WTC11 (cell line): ENCODE measurements around the gene ZNF362. TPM values are rescaled to one million over a fixed set of nuclear protein-coding genes. Genes with fewer than 3 reads are reported as not detected.

Source experiments
- ATAC-seq: fragments of 200-7000 bp; cut with Tn5 transposase; 2 replicates; pipeline ENCODE4 v1.10.0; 2021; ENCODE audit warnings: mild to moderate bottlenecking, moderate library complexity
- CTCF ChIA-PET: fragments of 300-600 bp; sonication (Branson Sonifier 250); formaldehyde crosslinking; loops from one replicate; lab custom pipeline; 2021; ENCODE audit warnings: antibody characterized with exemption; lab: Charles Lee
- POLR2A ChIA-PET: fragments of 350-600 bp; sonication (Branson Sonifier 250); formaldehyde crosslinking; loops from one replicate; lab custom pipeline; 2021; ENCODE audit warnings: antibody characterized with exemption; lab: Charles Lee
- DNase-seq: peaks from one replicate; pipeline ENCODE4 v3.0.0; 2021; ENCODE audit warnings: low spot score
- H3K27ac Mint-ChIP-seq: 2 replicates; pipeline ENCODE4 v1.8.0; 2021; ENCODE audit warnings: mixed read lengths
- H3K27me3 Mint-ChIP-seq: 2 replicates; pipeline ENCODE4 v1.8.0; 2021; ENCODE audit warnings: low read depth, mild to moderate bottlenecking, moderate library complexity, mixed read lengths
- H3K36me3 Mint-ChIP-seq: 2 replicates; pipeline ENCODE4 v1.8.0; 2021; ENCODE audit warnings: mixed read lengths
- H3K4me1 Mint-ChIP-seq: 2 replicates; pipeline ENCODE4 v1.8.0; 2022; ENCODE audit warnings: mixed read lengths
- H3K4me3 Mint-ChIP-seq: 2 replicates; pipeline ENCODE4 v1.8.0; 2021; ENCODE audit warnings: mild to moderate bottlenecking, moderate library complexity, mixed read lengths
- H3K9me3 Mint-ChIP-seq: 2 replicates; pipeline ENCODE4 v1.8.0; 2021; ENCODE audit warnings: mixed read lengths
- EMX1 ChIP-seq: fragments of 250-450 bp; sonication (Bioruptor Pico); IDR thresholded peaks from 2 replicates; pipeline ENCODE4 v1.8.0; 2021; ENCODE audit warnings: mild to moderate bottlenecking
- ESRRA ChIP-seq: sonication (generic); formaldehyde crosslinking; IDR thresholded peaks from 2 replicates; pipeline ENCODE4 v1.8.1; 2022; ENCODE audit warnings: mild to moderate bottlenecking, missing genetic modification reagents, borderline replicate concordance
- FOXJ3 ChIP-seq: sonication (generic); formaldehyde crosslinking; IDR thresholded peaks from 2 replicates; pipeline ENCODE4 v1.9.0; 2021; ENCODE audit warnings: missing genetic modification reagents, mild to moderate bottlenecking, borderline replicate concordance
- FOXK1 ChIP-seq: sonication (generic); formaldehyde crosslinking; IDR thresholded peaks from 2 replicates; pipeline ENCODE4 v1.8.0; 2022; ENCODE audit warnings: mild to moderate bottlenecking, moderate library complexity, missing genetic modification reagents
- FOXP1 ChIP-seq: sonication (generic); formaldehyde crosslinking; IDR thresholded peaks from 2 replicates; pipeline ENCODE4 v1.8.0; 2022; ENCODE audit warnings: missing genetic modification reagents, mild to moderate bottlenecking, moderate library complexity, borderline replicate concordance
- GABPB1 ChIP-seq: sonication (generic); formaldehyde crosslinking; IDR thresholded peaks from 2 replicates; pipeline ENCODE4 v1.8.1; 2023; ENCODE audit warnings: mild to moderate bottlenecking, missing genetic modification reagents
- GTF2I ChIP-seq: fragments of 250-450 bp; sonication (Bioruptor Pico); conservative IDR thresholded peaks from 2 replicates; pipeline ENCODE4 v1.4.0; 2021; ENCODE audit warnings: mild to moderate bottlenecking
- HMGA2 ChIP-seq: fragments of 250-450 bp; sonication (Bioruptor Pico); IDR thresholded peaks from 2 replicates; pipeline ENCODE4 v1.4.0; 2021; ENCODE audit warnings: mild to moderate bottlenecking, moderate library complexity
- HMGXB4 ChIP-seq: sonication (generic); formaldehyde crosslinking; IDR thresholded peaks from 2 replicates; pipeline ENCODE4 v1.8.1; 2023; ENCODE audit warnings: mild to moderate bottlenecking, moderate library complexity, missing genetic modification reagents
- IRF2 ChIP-seq: sonication (generic); formaldehyde crosslinking; IDR thresholded peaks from 2 replicates; pipeline ENCODE4 v1.8.0; 2022; ENCODE audit warnings: low read depth, missing genetic modification reagents, borderline replicate concordance
- MXD4 ChIP-seq: fragments of 250-450 bp; sonication (Bioruptor Pico); IDR thresholded peaks from 2 replicates; pipeline ENCODE4 v1.8.0; 2021; ENCODE audit warnings: mild to moderate bottlenecking, moderate library complexity, borderline replicate concordance
- MYBL2 ChIP-seq: sonication (generic); formaldehyde crosslinking; IDR thresholded peaks from 2 replicates; pipeline ENCODE4 v1.8.1; 2023; ENCODE audit warnings: mild to moderate bottlenecking, moderate library complexity, missing genetic modification reagents
- NFYB ChIP-seq: sonication (generic); formaldehyde crosslinking; conservative IDR thresholded peaks from 2 replicates; pipeline ENCODE4 v1.8.0; 2022; ENCODE audit warnings: low read depth, missing genetic modification reagents
- SMAD4 ChIP-seq: sonication (generic); formaldehyde crosslinking; IDR thresholded peaks from 2 replicates; pipeline ENCODE4 v1.8.0; 2022; ENCODE audit warnings: mild to moderate bottlenecking, missing genetic modification reagents
- SOX15 ChIP-seq: fragments of 250-450 bp; sonication (Bioruptor Pico); IDR thresholded peaks from 2 replicates; pipeline ENCODE4 v1.9.0; 2021; ENCODE audit warnings: mild to moderate bottlenecking
- SP1 ChIP-seq: sonication (generic); formaldehyde crosslinking; conservative IDR thresholded peaks from 2 replicates; pipeline ENCODE4 v1.8.1; 2022; ENCODE audit warnings: missing genetic modification reagents
- TEAD1 ChIP-seq: sonication (generic); formaldehyde crosslinking; IDR thresholded peaks from 2 replicates; pipeline ENCODE4 v1.8.0; 2022; ENCODE audit warnings: mild to moderate bottlenecking, missing genetic modification reagents
- ZNF121 ChIP-seq: sonication (generic); formaldehyde crosslinking; IDR thresholded peaks from 2 replicates; pipeline ENCODE4 v1.8.0; 2023; ENCODE audit warnings: missing genetic modification reagents
- ZNF232 ChIP-seq: sonication (generic); formaldehyde crosslinking; IDR thresholded peaks from 2 replicates; pipeline ENCODE4 v1.8.0; 2022; ENCODE audit warnings: mild to moderate bottlenecking, missing genetic modification reagents
- ZNF263 ChIP-seq: sonication (generic); formaldehyde crosslinking; IDR thresholded peaks from 2 replicates; pipeline ENCODE4 v1.8.1; 2022; ENCODE audit warnings: low read depth, mild to moderate bottlenecking, moderate library complexity, missing genetic modification reagents
- total RNA-seq: library from RNA; stranded (reverse); gene quantifications from 3 replicates; pipeline ENCODE4 v1.2.3, GENCODE V29; 2021
- TF ChIP-seq, protein P1 (sequence below): sonication (generic); formaldehyde crosslinking; IDR thresholded peaks from 2 replicates; pipeline ENCODE4 v1.8.0; 2022; ENCODE audit warnings: mild to moderate bottlenecking, missing genetic modification reagents
- TF ChIP-seq, protein P2 (sequence below): sonication (generic); formaldehyde crosslinking; IDR thresholded peaks from 2 replicates; pipeline ENCODE4 v1.8.0; 2023; ENCODE audit warnings: mild to moderate bottlenecking, missing genetic modification reagents
- TF ChIP-seq, protein P3 (sequence below): sonication (generic); formaldehyde crosslinking; IDR thresholded peaks from 2 replicates; pipeline ENCODE4 v1.8.1; 2023; ENCODE audit warnings: mild to moderate bottlenecking, missing genetic modification reagents

Gene ZNF362
- total RNA-seq, 1 experiment from 2014 or later: 24.2 TPM

DNA sequence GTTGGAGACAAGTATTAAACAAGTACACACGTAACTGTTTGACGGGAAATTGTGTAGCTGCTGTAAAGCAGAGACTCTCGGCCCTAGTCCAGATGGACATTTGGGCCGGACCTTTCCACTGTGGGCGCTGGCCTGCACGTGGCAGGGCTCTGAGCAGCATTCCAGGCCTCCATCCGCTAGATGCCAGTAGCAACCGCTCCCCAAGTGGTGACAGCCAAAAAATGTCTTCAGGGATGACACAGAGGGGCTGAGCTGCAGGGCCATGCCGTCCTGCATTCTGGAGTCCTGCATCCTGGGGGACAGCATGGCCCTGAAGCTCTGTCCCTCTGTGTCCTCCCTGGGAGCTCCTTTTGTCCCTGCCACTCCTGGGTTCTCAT, 39.8 kb downstream of the ZNF362 start:
- H3K9me3 Mint-ChIP-seq: no peaks in the 10 kb centered on the region
- peaks cover 15% of the 10 kb centered on the region for H3K36me3 Mint-ChIP-seq
- POLR2A ChIA-PET: interaction anchor here (1.1 kb wide), 1 partner anchor 72 kb away, joined by 5 read pairs; no protein-coding TSS in a partner anchor
- no peak overlapping the region for H3K27ac Mint-ChIP-seq
- TF ChIP-seq ZNF232 (CRISPR knock-in tag) (no peak), SMAD4 (CRISPR knock-in tag) (no peak), FOXJ3 (CRISPR knock-in tag) (no peak), MXD4 (no peak), HMGXB4 (no peak), TEAD1 (no peak), GABPB1 (CRISPR knock-in tag) (no peak), SOX15 (CRISPR knock-in tag) (no peak), SP1 (CRISPR knock-in tag) (no peak), GTF2I (CRISPR knock-in tag) (no peak), NFYB (CRISPR knock-in tag) (no peak), MYBL2 (no peak), HMGA2 (CRISPR knock-in tag) (no peak)
- TF ChIP-seq, protein P1, sequence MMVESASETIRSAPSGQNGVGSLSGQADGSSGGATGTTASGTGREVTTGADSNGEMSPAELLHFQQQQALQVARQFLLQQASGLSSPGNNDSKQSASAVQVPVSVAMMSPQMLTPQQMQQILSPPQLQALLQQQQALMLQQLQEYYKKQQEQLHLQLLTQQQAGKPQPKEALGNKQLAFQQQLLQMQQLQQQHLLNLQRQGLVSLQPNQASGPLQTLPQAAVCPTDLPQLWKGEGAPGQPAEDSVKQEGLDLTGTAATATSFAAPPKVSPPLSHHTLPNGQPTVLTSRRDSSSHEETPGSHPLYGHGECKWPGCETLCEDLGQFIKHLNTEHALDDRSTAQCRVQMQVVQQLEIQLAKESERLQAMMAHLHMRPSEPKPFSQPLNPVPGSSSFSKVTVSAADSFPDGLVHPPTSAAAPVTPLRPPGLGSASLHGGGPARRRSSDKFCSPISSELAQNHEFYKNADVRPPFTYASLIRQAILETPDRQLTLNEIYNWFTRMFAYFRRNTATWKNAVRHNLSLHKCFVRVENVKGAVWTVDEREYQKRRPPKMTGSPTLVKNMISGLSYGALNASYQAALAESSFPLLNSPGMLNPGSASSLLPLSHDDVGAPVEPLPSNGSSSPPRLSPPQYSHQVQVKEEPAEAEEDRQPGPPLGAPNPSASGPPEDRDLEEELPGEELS (CRISPR knock-in tag): no peak
- TF ChIP-seq, protein P2, sequence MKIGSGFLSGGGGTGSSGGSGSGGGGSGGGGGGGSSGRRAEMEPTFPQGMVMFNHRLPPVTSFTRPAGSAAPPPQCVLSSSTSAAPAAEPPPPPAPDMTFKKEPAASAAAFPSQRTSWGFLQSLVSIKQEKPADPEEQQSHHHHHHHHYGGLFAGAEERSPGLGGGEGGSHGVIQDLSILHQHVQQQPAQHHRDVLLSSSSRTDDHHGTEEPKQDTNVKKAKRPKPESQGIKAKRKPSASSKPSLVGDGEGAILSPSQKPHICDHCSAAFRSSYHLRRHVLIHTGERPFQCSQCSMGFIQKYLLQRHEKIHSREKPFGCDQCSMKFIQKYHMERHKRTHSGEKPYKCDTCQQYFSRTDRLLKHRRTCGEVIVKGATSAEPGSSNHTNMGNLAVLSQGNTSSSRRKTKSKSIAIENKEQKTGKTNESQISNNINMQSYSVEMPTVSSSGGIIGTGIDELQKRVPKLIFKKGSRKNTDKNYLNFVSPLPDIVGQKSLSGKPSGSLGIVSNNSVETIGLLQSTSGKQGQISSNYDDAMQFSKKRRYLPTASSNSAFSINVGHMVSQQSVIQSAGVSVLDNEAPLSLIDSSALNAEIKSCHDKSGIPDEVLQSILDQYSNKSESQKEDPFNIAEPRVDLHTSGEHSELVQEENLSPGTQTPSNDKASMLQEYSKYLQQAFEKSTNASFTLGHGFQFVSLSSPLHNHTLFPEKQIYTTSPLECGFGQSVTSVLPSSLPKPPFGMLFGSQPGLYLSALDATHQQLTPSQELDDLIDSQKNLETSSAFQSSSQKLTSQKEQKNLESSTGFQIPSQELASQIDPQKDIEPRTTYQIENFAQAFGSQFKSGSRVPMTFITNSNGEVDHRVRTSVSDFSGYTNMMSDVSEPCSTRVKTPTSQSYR (CRISPR knock-in tag): no peak
- no peak overlapping the region for H3K4me3 Mint-ChIP-seq
- peaks cover 16% of the 10 kb centered on the region for H3K4me1 Mint-ChIP-seq
- H3K27me3 Mint-ChIP-seq: no peaks in the 10 kb centered on the region
- ATAC-seq (no peak), DNase-seq (no peak)
- CTCF ChIA-PET: interaction anchor here (0.6 to 3.4 kb wide), 78 partner anchors 8 to 390 kb away, joined by 3 to 161 read pairs (median 5); partner anchors contain the start of genes A3GALT2, PHC2 and ZSCAN20

DNA sequence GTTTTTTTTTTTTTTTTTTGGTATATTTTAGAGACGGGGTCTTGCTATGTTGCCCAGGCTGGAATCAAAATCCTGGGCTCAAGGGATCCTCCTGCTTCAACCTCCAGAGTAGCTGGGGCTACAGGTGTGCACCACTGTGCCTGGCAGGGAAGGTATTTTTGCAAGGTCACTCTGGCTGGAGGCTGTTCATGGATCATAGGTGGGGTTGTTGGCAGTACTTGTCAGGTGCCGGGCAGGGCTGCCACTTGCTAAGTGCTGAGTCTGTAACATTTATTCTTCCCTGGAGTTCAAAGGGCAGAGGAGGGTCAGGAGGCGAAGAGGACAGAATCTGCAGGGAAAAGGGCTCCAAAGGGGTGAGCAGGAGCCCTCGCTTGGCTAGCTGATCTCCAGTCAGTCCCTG, 40.5 kb downstream of the ZNF362 start:
- DNase-seq (no peak), ATAC-seq (no peak)
- H3K9me3 Mint-ChIP-seq: peaks cover 5% of the 10 kb centered on the region; the same call in 1 of the 2 replicates
- H3K36me3 Mint-ChIP-seq: peaks cover 19% of the 10 kb centered on the region
- H3K4me1 Mint-ChIP-seq: peaks cover 16% of the 10 kb centered on the region
- ChIA-PET POLR2A (no interaction called here), CTCF (interaction anchor here (0.6 to 3.4 kb wide), 14 partner anchors 27 to 336 kb away, joined by 3 to 161 read pairs (median 12); partner anchors contain the start of gene ZSCAN20)
- no peak overlapping the region for H3K27ac Mint-ChIP-seq
- peak; percentile 56; the same call in 1 of the 2 replicates for TF ChIP-seq ZNF121 (CRISPR knock-in tag)
- no peak for TF ChIP-seq MYBL2
- no peak overlapping the region for H3K4me3 Mint-ChIP-seq
- no peaks in the 10 kb centered on the region; the same call in 1 of the 2 replicates for H3K27me3 Mint-ChIP-seq

DNA sequence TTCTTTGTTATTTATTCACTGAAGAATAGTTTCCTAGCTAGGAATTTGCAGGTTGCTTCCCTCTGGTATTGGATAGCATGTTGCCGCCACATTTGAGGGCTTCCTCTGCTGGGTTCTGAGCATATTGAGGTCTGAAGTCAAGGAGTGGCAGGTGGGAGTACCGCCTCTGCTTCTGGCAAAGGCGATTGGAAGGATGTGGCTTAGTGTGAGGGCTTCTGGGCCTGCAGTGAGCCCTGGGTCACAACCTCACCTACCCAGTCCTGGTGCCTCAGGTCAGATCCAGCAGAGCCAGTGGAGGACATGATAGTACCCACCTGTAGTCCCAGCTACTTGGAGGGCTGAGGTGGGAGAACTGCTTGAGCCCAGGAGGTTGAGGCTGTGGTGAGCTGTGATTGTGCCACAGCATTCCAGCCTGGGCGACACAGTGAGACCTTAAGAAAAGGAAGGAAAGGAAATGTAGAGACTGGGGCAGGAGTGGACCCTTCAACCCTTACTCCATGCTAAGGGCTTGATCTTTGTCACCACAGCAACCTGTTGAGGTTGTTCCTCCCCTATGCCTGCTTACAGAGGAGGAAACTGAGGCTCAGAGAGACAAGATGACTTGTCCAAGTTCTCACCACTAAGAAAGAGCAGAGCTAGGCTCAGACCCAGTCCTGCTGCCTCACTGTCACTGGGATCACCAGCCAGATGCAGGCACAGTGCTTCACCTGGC, 41.8 kb downstream of the ZNF362 start:
- H3K4me1 Mint-ChIP-seq: peaks cover 16% of the 10 kb centered on the region
- POLR2A ChIA-PET: interaction anchor here (0.5 kb wide), 1 partner anchor 1150 kb away, joined by 4 read pairs; no protein-coding TSS in a partner anchor
- TF ChIP-seq IRF2 (CRISPR knock-in tag) (no peak), FOXP1 (CRISPR knock-in tag) (no peak), ZNF263 (CRISPR knock-in tag) (no peak), MXD4 (no peak), EMX1 (CRISPR knock-in tag) (no peak), FOXK1 (CRISPR knock-in tag) (no peak), ESRRA (no peak)
- TF ChIP-seq, protein P3, sequence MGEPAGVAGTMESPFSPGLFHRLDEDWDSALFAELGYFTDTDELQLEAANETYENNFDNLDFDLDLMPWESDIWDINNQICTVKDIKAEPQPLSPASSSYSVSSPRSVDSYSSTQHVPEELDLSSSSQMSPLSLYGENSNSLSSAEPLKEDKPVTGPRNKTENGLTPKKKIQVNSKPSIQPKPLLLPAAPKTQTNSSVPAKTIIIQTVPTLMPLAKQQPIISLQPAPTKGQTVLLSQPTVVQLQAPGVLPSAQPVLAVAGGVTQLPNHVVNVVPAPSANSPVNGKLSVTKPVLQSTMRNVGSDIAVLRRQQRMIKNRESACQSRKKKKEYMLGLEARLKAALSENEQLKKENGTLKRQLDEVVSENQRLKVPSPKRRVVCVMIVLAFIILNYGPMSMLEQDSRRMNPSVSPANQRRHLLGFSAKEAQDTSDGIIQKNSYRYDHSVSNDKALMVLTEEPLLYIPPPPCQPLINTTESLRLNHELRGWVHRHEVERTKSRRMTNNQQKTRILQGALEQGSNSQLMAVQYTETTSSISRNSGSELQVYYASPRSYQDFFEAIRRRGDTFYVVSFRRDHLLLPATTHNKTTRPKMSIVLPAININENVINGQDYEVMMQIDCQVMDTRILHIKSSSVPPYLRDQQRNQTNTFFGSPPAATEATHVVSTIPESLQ (CRISPR knock-in tag): no peak

More for the DNA sequence above, 41.8 kb downstream of the ZNF362 start:
- no peak overlapping the region for H3K4me3 Mint-ChIP-seq
- H3K36me3 Mint-ChIP-seq: peaks cover 19% of the 10 kb centered on the region
- ATAC-seq (no peak), DNase-seq (no peak)
- H3K9me3 Mint-ChIP-seq: peaks cover 10% of the 10 kb centered on the region; the same call in 1 of the 2 replicates
- H3K27ac Mint-ChIP-seq: no peak overlapping the region
- CTCF ChIA-PET: interaction anchor here (0.5 to 2.6 kb wide), 18 partner anchors 16 to 178 kb away, joined by 3 to 15 read pairs (median 4); no protein-coding TSS in a partner anchor
- peaks cover 3% of the 10 kb centered on the region; the same call in 1 of the 2 replicates for H3K27me3 Mint-ChIP-seq
